Medulla oblongata (tissue), 1 donor: ENCODE data around the gene RABGAP1L.
"Not testable (repeated sequence)": the region's sequence is repeated elsewhere in the genome, so short reads cannot be mapped to it uniquely, and the experiment has no call there.

Experiments
- DNase-seq: peaks from one replicate; pipeline ENCODE4 v3.0.0-alpha.2; 2015; ENCODE audit errors: extremely low spot score

The RABGAP1L gene

GRCh38 chr1:174198202-174198601 is 38.9 kb downstream of the RABGAP1L start:
- DNase-seq, result no peak

DNA sequence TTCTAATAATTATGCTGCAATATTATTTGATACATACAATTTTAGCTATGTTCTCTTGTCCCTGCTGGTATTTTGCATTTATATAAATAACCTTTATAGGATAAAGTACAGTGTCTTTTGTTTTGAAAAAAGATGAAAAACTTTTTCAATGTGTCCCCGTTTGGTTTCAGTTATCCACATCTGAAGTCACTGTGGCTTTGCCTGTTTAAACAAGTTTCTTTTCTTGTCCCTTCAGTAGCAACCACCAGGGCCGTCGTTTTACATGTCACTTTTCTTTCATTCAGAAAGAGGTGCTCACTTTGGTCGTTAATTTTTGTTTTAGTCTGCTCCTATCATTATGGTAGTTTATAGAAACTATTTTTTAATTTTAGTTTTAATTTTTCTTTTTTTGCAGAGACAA is 41.4 kb downstream of the RABGAP1L start:
- no peak for DNase-seq

GRCh38 chr1:174204697-174205308 is 45.5 kb downstream of the RABGAP1L start:
- no peak for DNase-seq

DNA sequence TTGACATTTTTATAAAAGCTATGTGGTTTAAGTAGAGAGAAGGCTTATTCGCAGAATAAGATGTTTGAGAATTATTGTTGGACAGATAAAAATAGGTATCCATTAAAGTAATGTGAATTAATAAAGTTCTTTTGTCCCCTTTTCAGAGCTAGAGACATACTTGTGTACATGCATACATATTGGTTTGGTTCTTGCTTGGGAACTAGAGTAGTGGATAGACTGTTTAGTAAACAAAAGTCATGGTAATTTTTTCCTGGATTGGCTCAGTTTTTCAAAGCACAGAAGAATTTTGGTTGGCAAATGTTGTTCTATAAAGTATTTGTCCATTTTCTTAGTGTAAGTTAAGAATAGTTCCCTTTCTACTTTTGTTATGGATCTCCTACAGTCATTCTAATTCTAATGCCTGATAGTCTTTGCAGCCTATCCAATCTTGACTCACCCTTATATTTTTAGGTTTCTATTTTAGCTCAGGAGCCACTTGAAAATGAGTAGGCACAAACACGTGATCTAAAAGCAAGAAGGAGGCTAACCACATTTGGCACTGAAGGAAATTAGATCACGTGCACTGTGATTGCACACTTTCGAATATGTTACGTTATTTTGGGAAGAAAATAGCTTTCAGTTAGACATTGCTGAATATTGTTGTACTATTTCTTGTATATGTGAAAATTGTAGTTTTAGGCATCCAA is 47.0 kb downstream of the RABGAP1L start:
- no peak for DNase-seq

DNA sequence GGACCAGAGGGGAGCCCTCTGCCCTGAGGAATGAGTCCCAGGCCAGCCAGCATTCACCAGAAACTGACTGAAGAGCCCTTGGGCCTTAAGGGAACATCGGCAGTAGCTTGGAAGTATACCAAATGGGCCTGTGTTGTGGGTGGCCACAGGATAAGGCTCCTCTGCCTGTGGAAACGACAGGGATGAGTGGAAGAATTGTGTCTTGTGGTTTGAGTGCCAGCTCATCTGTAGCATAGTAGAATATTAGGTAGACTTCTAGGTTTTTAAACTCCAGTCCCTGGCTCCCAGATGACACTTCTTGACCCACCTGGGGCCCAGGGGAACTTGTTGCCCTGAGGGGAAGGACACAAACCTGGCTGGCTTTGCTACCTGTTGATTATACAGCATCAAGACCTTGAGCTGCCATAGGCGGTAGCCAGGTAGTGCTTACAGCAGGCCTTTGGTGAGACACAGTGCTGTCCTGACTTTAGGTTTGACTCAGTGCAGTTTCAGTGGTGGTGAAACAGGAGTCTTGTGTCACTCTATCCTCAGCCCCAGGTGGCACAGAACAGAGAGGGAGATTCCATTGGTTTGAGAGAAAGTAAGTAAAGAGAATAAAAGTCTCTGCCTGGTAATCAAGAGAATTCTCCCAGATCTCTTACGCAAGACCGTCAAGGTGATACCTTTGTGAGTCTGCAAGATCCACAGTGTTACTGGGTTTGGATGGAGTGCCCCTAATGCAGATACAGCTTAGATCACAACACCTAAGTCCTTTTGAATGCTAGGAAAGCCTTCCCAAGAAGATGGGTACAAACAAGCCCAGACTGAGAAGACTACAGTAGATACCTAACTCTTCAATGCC is 50.2 kb downstream of the RABGAP1L start:
- no peak for DNase-seq

- DNase-seq, result no peak
These were observed 52.2 kb downstream of the RABGAP1L start for GRCh38 chr1:174211486-174211885.

- DNase-seq, result no peak
These were observed 56.4 kb downstream of the RABGAP1L start for GRCh38 chr1:174215766-174216165.

- DNase-seq, result no peak
These were observed 57.9 kb downstream of the RABGAP1L start for GRCh38 chr1:174217248-174217647.

- peak; percentile 50 for DNase-seq
These were observed 58.7 kb downstream of the RABGAP1L start for GRCh38 chr1:174217787-174218574.

DNA sequence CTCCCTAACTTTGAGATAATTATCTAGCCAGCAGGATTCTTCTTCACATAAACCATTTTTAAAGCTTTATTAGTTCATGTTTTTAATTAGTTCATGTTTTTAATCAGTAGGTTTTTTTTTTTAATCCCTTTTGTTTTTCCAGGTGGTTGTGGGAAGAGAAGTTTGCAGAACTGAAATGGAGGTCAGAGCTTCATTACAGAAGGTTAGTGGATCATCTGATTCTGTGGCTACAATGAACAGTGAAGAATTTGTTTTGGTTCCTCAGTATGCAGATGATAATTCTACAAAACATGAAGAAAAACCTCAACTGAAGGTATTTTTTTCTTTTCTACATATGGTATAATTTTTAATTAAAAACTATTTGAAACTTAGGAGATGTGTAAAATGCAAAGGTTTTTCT is 59.7 kb downstream of the RABGAP1L start:
- DNase-seq, result no peak

- DNase-seq, result no peak
These were observed 60.5 kb downstream of the RABGAP1L start for GRCh38 chr1:174219606-174220370.

DNA sequence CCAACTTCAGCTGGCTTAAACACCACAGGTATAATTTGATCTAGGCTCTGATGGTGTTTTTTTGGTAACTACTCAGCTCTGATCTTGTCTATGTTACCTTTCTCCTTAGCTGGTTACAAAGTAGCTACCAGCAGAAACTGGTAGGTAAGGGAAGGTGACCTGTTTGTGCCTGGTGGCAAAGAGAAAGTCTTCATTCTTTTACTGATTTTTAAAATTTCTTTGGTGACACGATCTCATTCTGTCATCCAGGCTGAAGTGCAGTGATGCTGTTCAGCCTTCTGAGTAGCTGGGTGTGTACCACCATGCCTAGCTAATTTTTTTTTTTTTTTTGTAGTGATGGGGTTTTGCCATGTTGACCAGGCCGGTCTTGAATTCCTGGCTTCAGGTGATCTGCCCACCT is 62.4 kb downstream of the RABGAP1L start:
- no peak for DNase-seq

- no peak for DNase-seq
These were observed 63.0 kb downstream of the RABGAP1L start for GRCh38 chr1:174222166-174222949.

GRCh38 chr1:174224641-174225040 is 65.3 kb downstream of the RABGAP1L start:
- no peak for DNase-seq

DNA sequence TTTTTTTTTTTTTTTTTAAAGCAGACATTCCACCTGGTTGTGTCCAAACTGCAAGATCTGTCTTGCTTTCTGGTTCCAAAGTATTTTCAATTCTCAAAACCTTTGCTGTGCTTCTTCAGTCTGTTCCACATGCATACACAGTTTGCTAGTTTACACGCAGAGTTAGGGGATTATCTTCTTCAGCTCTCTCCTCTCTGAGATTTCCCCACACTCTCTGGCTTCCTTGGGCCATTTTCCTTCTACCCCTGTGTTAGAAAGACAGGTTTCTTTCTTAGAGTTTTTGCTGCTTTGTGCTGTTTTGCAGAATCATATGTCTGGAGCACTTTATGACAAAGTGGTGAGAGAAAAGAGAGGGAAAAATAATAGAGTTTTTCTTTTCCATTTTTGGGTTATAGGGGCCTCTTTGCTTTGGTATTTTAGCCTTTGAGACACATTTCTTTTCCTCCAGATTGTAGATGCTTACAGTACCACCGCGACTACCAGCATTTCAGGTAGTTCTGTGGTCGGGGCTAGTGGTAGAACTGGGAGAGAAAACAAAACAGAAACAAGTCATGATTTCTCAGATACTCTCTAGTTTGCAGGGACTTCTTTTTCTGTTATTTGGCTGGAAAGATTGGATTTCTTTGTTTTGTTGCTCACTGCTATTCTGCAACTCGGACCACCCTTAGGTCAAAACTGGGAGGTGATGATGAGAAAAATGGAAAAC is 66.3 kb downstream of the RABGAP1L start:
- DNase-seq, result no peak

DNA sequence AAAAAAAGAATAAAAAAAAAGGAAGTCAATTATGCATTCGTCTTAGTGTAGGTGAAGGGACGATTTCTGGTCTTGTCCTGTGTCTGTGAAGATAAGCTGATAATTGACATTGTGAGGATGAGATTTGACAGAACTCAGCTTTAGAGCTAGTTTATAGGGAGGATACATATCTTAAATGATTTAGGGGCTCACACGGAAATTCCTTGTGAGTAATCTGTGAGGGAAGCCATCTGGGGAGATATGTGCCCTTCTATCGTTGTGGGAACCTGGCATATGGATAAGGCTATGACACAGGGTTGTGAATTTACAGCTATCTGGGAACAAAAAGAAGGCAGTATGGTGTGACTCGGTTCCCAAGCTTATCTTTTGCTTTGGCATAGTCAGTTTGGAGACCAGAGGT is 71.1 kb downstream of the RABGAP1L start:
- no peak for DNase-seq

DNA sequence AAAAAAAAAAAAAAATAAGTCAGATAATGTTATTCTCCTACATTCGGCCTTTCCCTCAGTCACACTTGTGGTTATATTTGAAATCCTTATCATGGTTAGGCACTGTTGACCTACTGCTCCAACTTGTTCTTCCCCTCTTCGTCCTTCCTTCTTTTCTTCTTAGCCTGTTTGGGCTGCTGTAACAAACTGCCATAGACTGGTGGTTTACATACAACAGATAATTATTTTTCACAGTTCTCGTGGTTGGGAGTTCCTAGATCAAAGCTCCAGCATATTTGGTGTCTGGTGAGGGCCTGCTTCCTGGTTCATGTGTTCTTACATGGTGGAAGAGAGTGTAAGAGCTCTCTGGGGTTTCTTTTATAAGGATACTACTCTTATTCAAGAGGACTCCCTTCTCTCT is 73.4 kb downstream of the RABGAP1L start:
- no peak for DNase-seq

GRCh38 chr1:174238845-174239501 is 79.7 kb downstream of the RABGAP1L start:
- not testable (repeated sequence) for DNase-seq

GRCh38 chr1:174239541-174239940 is 80.2 kb downstream of the RABGAP1L start:
- DNase-seq, result no peak
